SK-N-SH (cell line): Measurements from ENCODE around the gene TENT4A. TPM values are rescaled to one million over a fixed set of nuclear protein-coding genes. Genes with fewer than 3 reads are reported as not detected.

Source experiments
- CTCF ChIA-PET: fragments of 300-600, 350-600 bp; formaldehyde crosslinking; extraction: SDS; loops from one replicate; lab custom pipeline; 2021; lab: Yijun Ruan, JAX
- POLR2A ChIA-PET: fragments of 350-600 bp; sonication (Branson Sonifier 250); formaldehyde crosslinking; extraction: SDS; loops from one replicate; lab custom pipeline; 2020; ENCODE audit warnings: antibody characterized with exemption, inconsistent platforms; lab: Yijun Ruan, JAX
- DNase-seq: peaks from one replicate; pipeline ENCODE4 v3.0.0; 2012
- H2AFZ ChIP-seq: fragments of 200-600 bp; sonication (generic); 2 replicates; pipeline ENCODE4 v1.8.1; 2016; ENCODE audit warnings: antibody characterized with exemption, mild to moderate bottlenecking, low read depth
- H3F3A ChIP-seq: fragments of 200-600 bp; sonication (generic); replicated peaks from 2 replicates; pipeline ENCODE3; 2016; ENCODE audit warnings: antibody characterized with exemption, mild to moderate bottlenecking; ENCODE audit not compliant: insufficient read depth
- H3K27ac ChIP-seq, 2 experiments: fragments of 200-500 bp in 1 of 2; fragments of 200-600 bp in 1 of 2; sonication (Bioruptor generic) in 1 of 2; sonication (generic), shearing (Covaris generic) in 1 of 2; 2 replicates each; pipeline versions ENCODE4 v1.5.1 to v1.6.1; 2014 to 2016; ENCODE audit warnings: low read depth in 2 of 2, inconsistent platforms in 1 of 2, low read length in 1 of 2, mild to moderate bottlenecking in 1 of 2, mixed read lengths in 1 of 2
- H3K27me3 ChIP-seq: fragments of 200-600 bp; sonication (generic), shearing (Covaris generic); 2 replicates; pipeline ENCODE4 v1.6.1; 2016; ENCODE audit warnings: mixed run types; ENCODE audit not compliant: insufficient read depth
- H3K36me3 ChIP-seq, 2 experiments: fragments of 200-500 bp in 1 of 2; fragments of 200-600 bp in 1 of 2; sonication (Bioruptor generic) in 1 of 2; sonication (generic) in 1 of 2; replicated peaks in 1 of 2; 2 replicates each; pipeline versions ENCODE3 to v1.5.1; 2014 to 2016; ENCODE audit warnings: low read length in 1 of 2, mild to moderate bottlenecking in 1 of 2; ENCODE audit not compliant: insufficient read depth in 2 of 2, control insufficient read depth in 1 of 2
- H3K4me1 ChIP-seq, 2 experiments: fragments of 200-500 bp in 1 of 2; fragments of 200-600 bp in 1 of 2; sonication (Bioruptor generic) in 1 of 2; sonication (generic), shearing (Covaris generic) in 1 of 2; 2 replicates each; pipeline versions ENCODE4 v1.5.1 to v1.6.1; 2014 to 2016; ENCODE audit warnings: low read depth in 1 of 2, low read length in 1 of 2, mixed run types in 1 of 2; ENCODE audit not compliant: insufficient read depth in 2 of 2, control insufficient read depth in 1 of 2
- H3K4me2 ChIP-seq: fragments of 200-600 bp; sonication (generic), shearing (Covaris generic); 2 replicates; pipeline ENCODE4 v1.6.1; 2017; ENCODE audit warnings: mixed run types
- H3K4me3 ChIP-seq, 2 experiments: fragments of 200-500 bp in 1 of 2; fragments of 200-600 bp in 1 of 2; sonication (Bioruptor generic) in 1 of 2; sonication (generic), shearing (Covaris generic) in 1 of 2; 2 replicates each; pipeline versions ENCODE4 v1.5.1 to v1.8.1; 2014 to 2016; ENCODE audit warnings: low read depth in 2 of 2, inconsistent platforms in 1 of 2, low read length in 1 of 2, mild to moderate bottlenecking in 1 of 2, mixed read lengths in 1 of 2, moderate library complexity in 1 of 2
- H3K79me2 ChIP-seq: fragments of 200-600 bp; sonication (generic); 2 replicates; pipeline ENCODE4 v1.8.1; 2017; ENCODE audit warnings: mild to moderate bottlenecking; ENCODE audit not compliant: insufficient read depth
- H3K9ac ChIP-seq: fragments of 200-600 bp; sonication (generic); 2 replicates; pipeline ENCODE4 v1.6.1; 2017; ENCODE audit warnings: mixed run types
- H3K9me2 ChIP-seq: fragments of 200-600 bp; sonication (generic); 2 replicates; pipeline ENCODE4 v1.6.1; 2017; ENCODE audit warnings: mixed run types
- H3K9me3 ChIP-seq: fragments of 200-600 bp; sonication (generic); 2 replicates; pipeline ENCODE4 v1.6.1; 2017; ENCODE audit warnings: mixed run types, mild to moderate bottlenecking, moderate library complexity
- H4K20me1 ChIP-seq: fragments of 200-600 bp; sonication (generic); 2 replicates; pipeline ENCODE4 v1.6.1; 2017; ENCODE audit warnings: mild to moderate bottlenecking, mixed run types; ENCODE audit not compliant: insufficient read depth
- EP300 ChIP-seq, 2 experiments: IDR thresholded peaks; 2 replicates each; pipeline versions ENCODE4 v1.4.0 to v1.6.1; 2012; ENCODE audit warnings: borderline replicate concordance in 1 of 2, low read depth in 1 of 2, low read length in 1 of 2
- FOSL2 ChIP-seq: IDR thresholded peaks from 2 replicates; pipeline ENCODE4 v1.4.0; 2012; ENCODE audit warnings: low read depth, mild to moderate bottlenecking, moderate library complexity, borderline replicate concordance
- FOXM1 ChIP-seq: IDR thresholded peaks from 2 replicates; pipeline ENCODE4 v1.4.0; 2012; ENCODE audit warnings: low read depth, mild to moderate bottlenecking
- JUND ChIP-seq: IDR thresholded peaks from 2 replicates; pipeline ENCODE4 v1.4.0; 2012
- MXI1 ChIP-seq: IDR thresholded peaks from 2 replicates; pipeline ENCODE4 v1.6.1; 2012; ENCODE audit warnings: mild to moderate bottlenecking, low read depth, low read length, improper control_type of control experiment
- RAD21 ChIP-seq: IDR thresholded peaks from 2 replicates; pipeline ENCODE4 v1.6.1; 2012; ENCODE audit warnings: mild to moderate bottlenecking, low read length
- SIN3A ChIP-seq: IDR thresholded peaks from 2 replicates; pipeline ENCODE4 v1.6.1; 2012; ENCODE audit warnings: low read depth, mild to moderate bottlenecking, low read length, moderate library complexity, borderline replicate concordance
- SMC3 ChIP-seq: IDR thresholded peaks from 2 replicates; pipeline ENCODE4 v1.6.1; 2012; ENCODE audit warnings: low read depth, low read length, improper control_type of control experiment
- WGBS: methylation state at CpG from one replicate; pipeline ENCODE4 v1.1.6; 2017; ENCODE audit warnings: low lambda C conversion rate; 5-methylcytosine and 5-hydroxymethylcytosine counted together
- polyA plus RNA-seq, 3 experiments: library from polyadenylated mRNA; depleted of rRNA; stranded (reverse); fragments of >200 nt; gene quantifications; 2 replicates each; pipeline ENCODE4 v1.2.3, GENCODE V29; 2012
- TF ChIP-seq, protein P1 (sequence below): IDR thresholded peaks from 2 replicates; pipeline ENCODE4 v1.4.0; 2012; ENCODE audit warnings: low read depth, borderline replicate concordance
- TF ChIP-seq, protein P2 (sequence below): fragments of 200-600 bp; sonication (generic); IDR thresholded peaks from 2 replicates; pipeline ENCODE4 v1.6.1; 2017; ENCODE audit warnings: antibody characterized with exemption, mild to moderate bottlenecking, moderate library complexity

The TENT4A gene
- polyA plus RNA-seq, 1 of the 3 experiments (the other 2 are of a cell fraction), result 6.0 TPM

- peaks cover 0 to 10% of the 10 kb centered on the region in 2 experiments; a peak in 1 of 4 replicates for H3K4me1 ChIP-seq
- POLR2A ChIA-PET, result no interaction called here
- no peaks in the 10 kb centered on the region for H3K9me2 ChIP-seq
- peaks cover 41% of the 10 kb centered on the region for H4K20me1 ChIP-seq
- no peak overlapping the region for H3K9ac ChIP-seq
- peaks cover 33 to 71% of the 10 kb centered on the region in 2 experiments for H3K36me3 ChIP-seq
- no peaks in the 10 kb centered on the region for H3K27me3 ChIP-seq
- 88% methylated on average over 10 of the region's 10 CpGs for WGBS
- no peaks in the 10 kb centered on the region for H3K9me3 ChIP-seq
- no peaks in the 10 kb centered on the region for H3F3A ChIP-seq
- TF ChIP-seq, protein P1, sequence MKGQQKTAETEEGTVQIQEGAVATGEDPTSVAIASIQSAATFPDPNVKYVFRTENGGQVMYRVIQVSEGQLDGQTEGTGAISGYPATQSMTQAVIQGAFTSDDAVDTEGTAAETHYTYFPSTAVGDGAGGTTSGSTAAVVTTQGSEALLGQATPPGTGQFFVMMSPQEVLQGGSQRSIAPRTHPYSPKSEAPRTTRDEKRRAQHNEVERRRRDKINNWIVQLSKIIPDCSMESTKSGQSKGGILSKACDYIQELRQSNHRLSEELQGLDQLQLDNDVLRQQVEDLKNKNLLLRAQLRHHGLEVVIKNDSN, result no peak
- no peak overlapping the region for H2AFZ ChIP-seq
- no peak overlapping the region for H3K4me3 ChIP-seq
- no peak overlapping the region for H3K27ac ChIP-seq
- CTCF ChIA-PET, result interaction anchor here (0.9 to 3.4 kb wide), 5 partner anchors 110 to 1252 kb away, joined by 3 to 9 read pairs (median 3); partner anchors contain the start of genes NSUN2 and SRD5A1
- peaks cover 80% of the 10 kb centered on the region for H3K79me2 ChIP-seq
- H3K4me2 ChIP-seq, result no peak overlapping the region
- no peak for DNase-seq
Measured at GRCh38 chr5:6743161-6743560, 29.9 kb downstream of the TENT4A start.

DNA sequence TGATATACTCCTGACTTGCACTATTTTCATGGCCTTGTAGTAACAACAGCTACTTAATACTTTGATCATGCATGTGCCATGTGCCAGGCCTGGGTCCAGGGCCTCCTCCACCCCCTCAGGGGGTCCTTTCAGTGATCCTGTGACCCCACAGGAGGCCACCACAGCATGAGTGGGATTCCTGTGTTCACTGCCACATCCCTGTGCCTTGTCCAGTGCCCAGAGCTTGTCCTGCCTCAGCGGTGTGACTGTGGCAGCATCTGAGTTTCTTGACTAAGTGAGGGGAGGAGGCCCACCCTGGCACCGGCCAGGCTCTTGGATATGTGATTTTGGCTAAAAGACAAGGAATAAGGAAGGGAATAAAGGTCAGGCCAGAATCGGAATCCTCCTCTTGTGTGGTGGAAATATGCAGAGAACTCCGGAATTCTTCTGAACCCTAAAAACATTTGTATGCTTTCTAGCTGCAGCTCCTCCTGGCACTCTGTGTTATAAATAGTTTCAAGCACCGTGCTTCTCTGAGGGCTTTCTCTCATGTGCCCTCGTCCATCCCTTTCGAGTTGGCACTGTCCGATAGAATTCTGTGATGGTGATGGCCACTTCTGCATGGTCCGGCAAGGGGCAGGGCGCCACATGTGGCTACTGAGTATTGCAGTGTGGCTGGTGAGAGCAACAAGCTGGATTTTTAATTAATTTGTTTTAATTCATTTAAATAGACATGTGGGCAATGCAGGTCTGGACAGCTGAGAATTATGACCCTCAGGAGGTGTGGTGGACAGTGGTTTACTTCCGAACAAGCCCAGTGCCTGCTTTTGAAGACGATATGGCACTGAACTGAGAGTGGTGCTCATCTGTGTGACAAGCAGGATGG lies 31.8 kb downstream of the TENT4A start:
- no peak overlapping the region for H3K4me2 ChIP-seq
- 86% methylated on average over 12 of the region's 12 CpGs for WGBS
- peaks cover 80% of the 10 kb centered on the region for H3K79me2 ChIP-seq
- DNase-seq, result no peak
- peak overlapping the region in 1 of 2 experiments; percentile 6; a peak in 1 of 4 replicates for H3K27ac ChIP-seq
- CTCF ChIA-PET, result interaction anchor here (0.6 to 3.6 kb wide), 36 partner anchors 9 to 1322 kb away, joined by 3 to 37 read pairs (median 4); partner anchors contain the start of genes FASTKD3, MTRR, NSUN2 and SRD5A1
- no peak overlapping the region for H3K9ac ChIP-seq
- POLR2A ChIA-PET, result interaction anchor here (1.3 kb wide), 1 partner anchor 112 kb away, joined by 4 read pairs; the partner anchor contains the start of gene SRD5A1
- H3K4me1 ChIP-seq, result peaks cover 0 to 10% of the 10 kb centered on the region in 2 experiments; a peak in 1 of 4 replicates
- H4K20me1 ChIP-seq, result peaks cover 55% of the 10 kb centered on the region
- H3K27me3 ChIP-seq, result no peaks in the 10 kb centered on the region
- peaks cover 30 to 60% of the 10 kb centered on the region in 2 experiments for H3K36me3 ChIP-seq
- no peaks in the 10 kb centered on the region for H3K9me3 ChIP-seq
- H2AFZ ChIP-seq, result no peak overlapping the region
- TF ChIP-seq FOSL2 (no peak), MXI1 (peak; percentile 44; the same call in 1 of the 2 replicates)
- TF ChIP-seq, all 33 proteins: peak for 1
- Histone ChIP-seq H3F3A (no peaks in the 10 kb centered on the region), H3K4me3 (no peak overlapping the region; a peak in 1 of 4 replicates), H3K9me2 (no peaks in the 10 kb centered on the region)

DNA sequence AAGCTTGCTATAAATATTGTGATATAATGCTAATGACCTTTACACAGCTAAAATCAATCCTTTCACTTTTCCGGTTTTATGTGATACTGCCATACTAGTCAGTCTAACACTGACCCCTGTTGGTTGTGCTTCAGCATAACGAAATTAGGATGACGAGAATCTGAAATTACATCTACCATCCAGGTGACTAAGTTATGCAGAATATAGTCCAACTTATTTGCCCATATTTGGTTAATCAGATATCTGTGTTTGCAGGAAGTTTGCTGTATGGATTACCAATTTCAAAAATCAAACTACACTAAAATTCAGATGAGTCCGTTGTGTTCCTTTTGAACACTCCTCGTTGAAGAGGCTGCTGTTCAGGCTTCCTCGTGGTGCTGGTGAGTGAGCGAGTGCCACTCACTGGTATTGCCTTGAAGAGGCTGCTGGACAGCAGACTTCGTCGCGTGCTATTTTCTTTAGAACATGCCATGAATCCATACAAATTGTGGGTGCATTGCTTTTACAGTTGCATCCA lies 32.5 kb downstream of the TENT4A start:
- H3K4me2 ChIP-seq, result no peak overlapping the region
- peaks cover 78% of the 10 kb centered on the region for H3K79me2 ChIP-seq

More for the DNA sequence above, 32.5 kb downstream of the TENT4A start:
- Histone ChIP-seq H3K27ac (no peak overlapping the region; a peak in 1 of 4 replicates), H3K27me3 (no peaks in the 10 kb centered on the region), H3K36me3 (peaks cover 36 to 60% of the 10 kb centered on the region in 2 experiments), H3K9me2 (no peaks in the 10 kb centered on the region), H3K9me3 (no peaks in the 10 kb centered on the region), H3K4me1 (peaks cover 0 to 10% of the 10 kb centered on the region in 2 experiments; a peak in 1 of 4 replicates), H3K4me3 (no peak overlapping the region; a peak in 1 of 4 replicates), H3K9ac (no peak overlapping the region), H2AFZ (no peak overlapping the region), H4K20me1 (peaks cover 55% of the 10 kb centered on the region), H3F3A (no peaks in the 10 kb centered on the region)
- POLR2A ChIA-PET, result interaction anchor here (1.3 kb wide), 1 partner anchor 113 kb away, joined by 4 read pairs; the partner anchor contains the start of gene SRD5A1
- 77% methylated on average over 9 of the region's 10 CpGs for WGBS
- CTCF ChIA-PET, result interaction anchor here (0.6 to 3.6 kb wide), 35 partner anchors 9 to 1322 kb away, joined by 3 to 37 read pairs (median 3); partner anchors contain the start of genes FASTKD3, MTRR, NSUN2 and SRD5A1
- TF ChIP-seq SMC3, result peak; percentile 60
- no peak for TF ChIP-seq JUND
- TF ChIP-seq, protein P2, sequence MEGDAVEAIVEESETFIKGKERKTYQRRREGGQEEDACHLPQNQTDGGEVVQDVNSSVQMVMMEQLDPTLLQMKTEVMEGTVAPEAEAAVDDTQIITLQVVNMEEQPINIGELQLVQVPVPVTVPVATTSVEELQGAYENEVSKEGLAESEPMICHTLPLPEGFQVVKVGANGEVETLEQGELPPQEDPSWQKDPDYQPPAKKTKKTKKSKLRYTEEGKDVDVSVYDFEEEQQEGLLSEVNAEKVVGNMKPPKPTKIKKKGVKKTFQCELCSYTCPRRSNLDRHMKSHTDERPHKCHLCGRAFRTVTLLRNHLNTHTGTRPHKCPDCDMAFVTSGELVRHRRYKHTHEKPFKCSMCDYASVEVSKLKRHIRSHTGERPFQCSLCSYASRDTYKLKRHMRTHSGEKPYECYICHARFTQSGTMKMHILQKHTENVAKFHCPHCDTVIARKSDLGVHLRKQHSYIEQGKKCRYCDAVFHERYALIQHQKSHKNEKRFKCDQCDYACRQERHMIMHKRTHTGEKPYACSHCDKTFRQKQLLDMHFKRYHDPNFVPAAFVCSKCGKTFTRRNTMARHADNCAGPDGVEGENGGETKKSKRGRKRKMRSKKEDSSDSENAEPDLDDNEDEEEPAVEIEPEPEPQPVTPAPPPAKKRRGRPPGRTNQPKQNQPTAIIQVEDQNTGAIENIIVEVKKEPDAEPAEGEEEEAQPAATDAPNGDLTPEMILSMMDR, result peak; percentile 90
- TF ChIP-seq MXI1, result no peak
- TF ChIP-seq EP300 (IDR thresholded peaks at IDR 0.05; ENCODE audit: borderline replicate concordance in 1 of 2, low read depth in 1 of 2, low read length in 1 of 2), result no peak
- TF ChIP-seq RAD21, result peak; percentile 84
- TF ChIP-seq FOXM1, result no peak
- TF ChIP-seq FOSL2, result no peak
- TF ChIP-seq, protein P1, result no peak
- 0 out of 2 replicates have a peak, but pooled peaks have one; percentile 11 for TF ChIP-seq SIN3A
- DNase-seq, result peak; percentile 71
